Mucosa of rectum (tissue), 2 donors: Measurements from ENCODE around the gene FNBP1.
A peak's percentile ranks its signal among the peaks of the same experiment; 100 is the strongest.
"Not testable (repeated sequence)": the region's sequence is repeated elsewhere in the genome, so short reads cannot be mapped to it uniquely, and the experiment has no call there.

ENCODE experiments used
- H3K27ac ChIP-seq, 2 donors: one replicate each; pipeline ENCODE4 v1.7.0; 2013; ENCODE audit warnings: inconsistent platforms in 2 of 2, low read depth in 2 of 2, low read length in 2 of 2
- H3K27me3 ChIP-seq, 2 donors: one replicate each; pipeline ENCODE4 v1.7.0; 2013; ENCODE audit warnings: low read length in 2 of 2; ENCODE audit not compliant: control insufficient read depth in 2 of 2, insufficient read depth in 2 of 2
- H3K36me3 ChIP-seq, 2 donors: one replicate each; pipeline ENCODE4 v1.7.0; 2013; ENCODE audit warnings: low read length in 2 of 2; ENCODE audit not compliant: control insufficient read depth in 2 of 2, insufficient read depth in 2 of 2
- H3K4me1 ChIP-seq, 2 donors: one replicate each; pipeline ENCODE4 v1.7.0; 2013; ENCODE audit warnings: low read length in 2 of 2, mild to moderate bottlenecking in 1 of 2; ENCODE audit not compliant: control insufficient read depth in 2 of 2, insufficient read depth in 2 of 2
- H3K4me3 ChIP-seq, 2 donors: one replicate each; pipeline ENCODE4 v1.7.0; 2013; ENCODE audit warnings: low read length in 2 of 2
- H3K9ac ChIP-seq, 2 donors: one replicate each; pipeline ENCODE4 v1.7.0; 2013; ENCODE audit warnings: low read length in 2 of 2, low read depth in 1 of 2, mild to moderate bottlenecking in 1 of 2
- H3K9me3 ChIP-seq, 2 donors: one replicate each; pipeline ENCODE4 v1.7.0; 2013; ENCODE audit warnings: low read length in 2 of 2; ENCODE audit not compliant: control insufficient read depth in 2 of 2
- donor health status: healthy.
- donor health status: Normal muscosa, but diverticular disease.

FNBP1 gene

DNA sequence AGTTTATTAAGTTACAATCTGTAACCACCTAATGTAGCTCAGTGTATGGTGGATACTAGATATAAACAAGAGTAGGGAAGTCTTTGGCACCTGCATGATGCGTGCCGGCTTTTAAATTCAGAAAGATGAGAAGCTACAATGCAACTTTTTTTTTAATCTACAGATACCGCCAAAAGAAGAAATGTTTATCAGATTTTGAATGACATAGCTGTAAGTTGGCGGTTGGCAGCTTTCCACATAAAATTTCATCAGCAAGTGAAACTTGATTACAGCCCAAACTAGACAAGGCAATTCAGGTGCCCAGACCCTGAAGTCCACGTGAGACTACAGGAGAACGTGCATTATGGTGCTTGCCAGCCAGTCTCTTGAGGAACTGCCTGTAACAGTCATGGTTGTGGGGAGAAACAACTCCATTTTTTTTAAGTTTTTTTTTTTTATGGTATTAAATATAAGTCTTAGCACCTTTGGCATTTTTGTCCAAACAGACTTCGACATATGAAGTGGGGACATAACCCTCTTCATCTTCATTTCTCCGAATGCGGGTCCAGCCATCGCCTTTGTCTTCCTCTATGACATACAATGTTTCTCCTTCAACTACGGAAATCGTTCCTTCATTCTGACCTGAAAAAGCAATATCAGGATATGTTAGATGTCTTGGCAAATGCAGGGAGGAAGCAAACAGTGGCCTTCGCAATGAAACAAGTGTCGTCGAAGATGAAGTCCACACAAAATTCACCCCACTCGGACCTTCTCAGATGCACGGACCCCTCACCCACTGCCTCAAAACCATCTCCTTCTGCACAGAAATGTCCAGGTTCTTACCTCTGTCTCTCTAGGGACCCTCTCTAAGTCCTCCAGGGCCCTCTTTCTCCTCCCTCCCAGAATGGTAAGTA lies 147.4 kb downstream of the FNBP1 start:
- Histone ChIP-seq H3K4me3 (no peak overlapping the region), H3K27ac (no peak overlapping the region), H3K9me3 (no peaks in the 10 kb centered on the region), H3K27me3 (no peaks in the 10 kb centered on the region), H3K9ac (no peak overlapping the region), H3K4me1 (peaks cover 4 to 9% of the 10 kb centered on the region in 2 donors), H3K36me3 (peaks cover 17 to 29% of the 10 kb centered on the region in 2 donors)

DNA sequence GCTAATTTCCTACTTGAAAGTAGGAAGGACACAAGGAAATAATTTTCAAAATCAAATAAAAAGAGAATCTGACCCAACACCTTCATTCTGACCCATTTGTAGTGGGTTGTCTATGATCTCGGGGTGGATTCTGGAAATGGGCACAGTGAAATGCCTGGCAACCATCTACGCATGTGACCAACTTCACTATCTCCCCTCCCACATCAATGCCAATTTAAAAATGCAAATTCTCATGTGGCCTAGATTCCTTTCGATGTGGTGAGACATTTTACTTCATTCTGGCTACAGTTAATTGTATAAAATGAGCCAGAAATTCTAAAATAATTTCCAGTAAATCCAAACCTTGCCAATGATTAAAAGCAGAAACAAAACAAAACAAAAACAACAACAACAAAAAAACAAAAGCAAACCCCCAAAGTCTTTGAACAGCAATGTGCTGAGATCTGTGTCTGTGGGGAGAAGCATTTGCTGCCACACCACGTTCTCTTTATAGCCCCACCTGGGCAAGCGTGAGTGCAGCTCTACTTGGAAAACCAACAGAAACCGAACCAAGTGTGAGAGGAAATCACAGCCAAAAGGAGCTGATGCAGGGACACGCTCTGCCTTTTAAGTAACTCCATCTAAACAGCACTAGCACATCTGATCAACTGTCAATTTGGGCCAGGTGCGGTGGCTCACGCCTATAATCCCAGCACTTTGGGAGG lies 148.7 kb downstream of the FNBP1 start:
- H3K9me3 ChIP-seq = no peaks in the 10 kb centered on the region
- H3K27me3 ChIP-seq = no peaks in the 10 kb centered on the region
- H3K27ac ChIP-seq = peak overlapping the region in 1 of 2 donors; percentile 58
- H3K36me3 ChIP-seq = peaks cover 13 to 23% of the 10 kb centered on the region in 2 donors
- H3K4me3 ChIP-seq = no peak overlapping the region
- H3K4me1 ChIP-seq = peaks cover 4 to 12% of the 10 kb centered on the region in 2 donors
- no peak overlapping the region for H3K9ac ChIP-seq

- H3K27ac ChIP-seq = peak overlapping the region; percentile 11 to 34
Measured at GRCh38 chr9:129891569-129891968, 151.4 kb downstream of the FNBP1 start.

DNA sequence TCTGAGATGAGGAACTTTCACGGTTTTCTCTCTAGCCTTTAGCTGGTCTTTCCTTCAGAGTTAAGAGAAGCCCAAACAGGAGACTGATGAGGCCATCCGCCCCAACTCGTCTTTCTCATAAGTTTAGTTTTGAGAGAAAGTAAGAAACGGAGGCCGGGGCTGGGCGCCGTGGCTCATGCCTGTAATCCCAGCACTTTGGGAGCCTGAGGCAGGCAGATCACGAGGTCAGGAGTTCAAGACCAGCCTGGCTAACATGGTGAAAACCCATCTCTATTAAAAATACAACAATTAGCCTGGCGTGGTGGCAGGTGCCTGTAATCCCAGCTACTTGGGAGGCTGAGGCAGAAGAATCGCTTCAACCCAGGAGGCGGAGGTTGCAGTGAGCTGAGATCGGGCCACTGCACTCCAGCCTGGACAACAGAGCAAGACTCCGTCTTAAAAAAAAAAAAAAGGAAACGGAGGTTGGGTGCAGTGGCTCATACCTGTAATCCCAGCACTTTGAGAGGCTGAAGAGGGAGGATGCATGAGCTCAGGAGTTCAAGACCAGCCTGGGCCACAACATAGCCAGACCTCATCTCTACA lies 152.2 kb downstream of the FNBP1 start:
- Histone ChIP-seq H3K27ac (peak overlapping the region; percentile 34 to 85), H3K36me3 (peaks cover 6 to 13% of the 10 kb centered on the region in 2 donors), H3K4me1 (peaks cover 8 to 18% of the 10 kb centered on the region in 2 donors), H3K9ac (peak overlapping the region in 1 of 2 donors; percentile 16)
- not testable (repeated sequence) for H3K4me3 ChIP-seq, H3K9me3 ChIP-seq, H3K27me3 ChIP-seq

More at GRCh38 chr9:129891569-129891968, 151.4 kb downstream of the FNBP1 start:
- Histone ChIP-seq H3K4me3 (no peak overlapping the region), H3K27me3 (no peaks in the 10 kb centered on the region), H3K36me3 (peaks cover 6 to 18% of the 10 kb centered on the region in 2 donors), H3K9ac (no peak overlapping the region), H3K9me3 (no peaks in the 10 kb centered on the region), H3K4me1 (peaks cover 4 to 17% of the 10 kb centered on the region in 2 donors)

- peak overlapping the region; percentile 34 to 85 for H3K27ac ChIP-seq
- H3K9ac ChIP-seq = peak overlapping the region in 1 of 2 donors; percentile 16
Measured at GRCh38 chr9:129889941-129890717, 152.9 kb downstream of the FNBP1 start.

DNA sequence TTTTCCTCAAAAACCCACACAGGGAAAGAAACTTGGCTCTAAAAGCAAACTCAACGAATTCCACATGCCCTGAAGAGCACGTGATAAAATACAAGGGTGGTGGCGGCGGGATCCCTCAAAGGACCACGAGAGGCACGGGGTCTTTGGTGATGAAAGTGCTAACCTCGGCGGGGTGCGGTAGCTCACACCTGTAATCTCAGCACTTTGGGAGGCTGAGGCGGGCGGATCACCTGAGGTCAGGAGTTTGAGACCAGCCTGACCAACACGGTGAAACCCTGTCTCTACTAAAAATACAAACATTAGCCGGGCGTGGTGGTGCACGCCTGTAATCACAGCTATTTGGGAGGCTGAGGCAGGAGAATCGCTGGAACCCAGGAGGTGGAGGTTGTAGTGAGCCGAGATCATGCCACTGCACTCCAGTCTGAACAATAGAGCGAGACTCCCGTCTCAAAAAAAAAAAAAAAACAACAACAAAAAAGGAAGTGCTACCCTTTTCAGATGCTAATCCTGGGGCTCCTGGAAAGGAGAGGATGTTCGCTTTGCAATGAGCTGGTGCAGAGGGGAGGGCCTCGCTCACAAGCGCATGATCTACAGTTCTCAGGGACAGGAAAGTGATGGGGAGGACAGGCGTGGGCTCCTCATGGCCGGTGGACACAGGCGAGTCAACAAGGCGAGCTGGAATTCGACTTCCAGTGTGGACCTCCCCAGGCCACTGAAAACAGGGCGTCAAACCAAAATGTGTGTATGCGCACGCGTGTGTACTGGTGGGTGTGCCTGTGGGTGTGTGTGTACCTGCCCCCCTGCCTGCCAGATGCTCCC lies 153.7 kb downstream of the FNBP1 start:
- H3K36me3 ChIP-seq = peaks cover 4 to 5% of the 10 kb centered on the region in 2 donors
- H3K4me1 ChIP-seq = peaks cover 20 to 30% of the 10 kb centered on the region in 2 donors
- H3K9ac ChIP-seq = no peak overlapping the region
- H3K27me3 ChIP-seq = no peaks in the 10 kb centered on the region
- H3K4me3 ChIP-seq = no peak overlapping the region
- peak overlapping the region; percentile 53 to 85 for H3K27ac ChIP-seq
- no peaks in the 10 kb centered on the region for H3K9me3 ChIP-seq

More at GRCh38 chr9:129889941-129890717, 152.9 kb downstream of the FNBP1 start:
- Histone ChIP-seq H3K4me1 (peaks cover 13 to 22% of the 10 kb centered on the region in 2 donors), H3K4me3 (peak overlapping the region; percentile 13 to 41), H3K36me3 (peaks cover 4 to 7% of the 10 kb centered on the region in 2 donors), H3K9me3 (no peaks in the 10 kb centered on the region), H3K27me3 (no peaks in the 10 kb centered on the region)

DNA sequence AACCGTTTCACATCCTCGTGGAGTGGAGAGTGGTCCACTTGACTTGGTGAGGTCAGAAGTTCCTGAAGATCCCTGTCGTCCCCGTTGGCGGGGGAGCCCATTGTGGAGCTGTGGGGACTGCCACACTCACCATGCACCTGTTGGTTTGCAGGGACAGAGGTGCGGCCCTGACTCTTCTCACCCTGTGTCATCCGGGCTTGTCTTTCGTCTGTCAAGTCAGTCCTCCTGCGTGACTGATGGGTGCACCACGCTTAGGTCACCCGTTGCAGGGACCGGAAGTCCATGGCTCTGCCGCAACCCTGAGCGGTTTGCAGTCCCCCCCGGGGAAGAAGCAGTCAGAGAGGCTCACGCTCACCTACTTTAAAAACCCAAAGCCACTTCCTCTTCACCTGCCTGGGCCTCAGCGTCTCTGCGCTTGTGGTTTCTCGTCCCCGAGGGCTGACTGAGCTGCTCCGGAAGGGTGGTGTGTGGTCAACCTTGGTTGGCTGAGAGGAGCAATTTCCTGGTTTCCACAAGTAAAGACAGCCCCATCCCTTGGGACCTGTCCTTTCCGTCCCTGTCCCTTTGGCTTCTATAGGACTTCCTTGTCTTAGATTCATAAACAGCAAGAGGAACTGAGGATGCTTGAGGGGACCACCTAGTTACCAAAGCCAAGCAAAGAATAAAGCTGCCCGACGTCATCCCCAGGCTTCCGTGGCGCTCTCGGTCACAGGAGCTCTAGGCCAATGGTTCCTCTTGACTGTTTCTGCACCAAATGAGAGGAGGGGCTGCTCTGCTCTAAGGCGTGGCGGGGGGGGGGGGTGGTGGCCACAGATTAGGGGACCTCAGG lies 154.5 kb downstream of the FNBP1 start:
- H3K27ac ChIP-seq = peak overlapping the region; percentile 53 to 85
- peak overlapping the region; percentile 35 to 84 for H3K4me3 ChIP-seq
- peak overlapping the region in 1 of 2 donors; percentile 43 for H3K9ac ChIP-seq
- H3K4me1 ChIP-seq = peaks cover 27 to 37% of the 10 kb centered on the region in 2 donors
- no peaks in the 10 kb centered on the region for H3K9me3 ChIP-seq
- peaks cover 4 to 5% of the 10 kb centered on the region in 2 donors for H3K36me3 ChIP-seq
- no peaks in the 10 kb centered on the region for H3K27me3 ChIP-seq

GRCh38 chr9:129887334-129888292 lies 155.4 kb downstream of the FNBP1 start:
- Histone ChIP-seq H3K4me3 (peak overlapping the region; percentile 35 to 84), H3K4me1 (peaks cover 28 to 37% of the 10 kb centered on the region in 2 donors)

More at GRCh38 chr9:129887334-129888292, 155.4 kb downstream of the FNBP1 start:
- peak overlapping the region in 1 of 2 donors; percentile 43 for H3K9ac ChIP-seq
- no peaks in the 10 kb centered on the region for H3K27me3 ChIP-seq
- H3K9me3 ChIP-seq = no peaks in the 10 kb centered on the region
- peak overlapping the region; percentile 53 to 85 for H3K27ac ChIP-seq
- H3K36me3 ChIP-seq = peaks cover 4 to 5% of the 10 kb centered on the region in 2 donors
